Measurements from ENCODE around the gene B3GAT2.

The B3GAT2 gene, protein sequence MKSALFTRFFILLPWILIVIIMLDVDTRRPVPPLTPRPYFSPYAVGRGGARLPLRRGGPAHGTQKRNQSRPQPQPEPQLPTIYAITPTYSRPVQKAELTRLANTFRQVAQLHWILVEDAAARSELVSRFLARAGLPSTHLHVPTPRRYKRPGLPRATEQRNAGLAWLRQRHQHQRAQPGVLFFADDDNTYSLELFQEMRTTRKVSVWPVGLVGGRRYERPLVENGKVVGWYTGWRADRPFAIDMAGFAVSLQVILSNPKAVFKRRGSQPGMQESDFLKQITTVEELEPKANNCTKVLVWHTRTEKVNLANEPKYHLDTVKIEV

DNA sequence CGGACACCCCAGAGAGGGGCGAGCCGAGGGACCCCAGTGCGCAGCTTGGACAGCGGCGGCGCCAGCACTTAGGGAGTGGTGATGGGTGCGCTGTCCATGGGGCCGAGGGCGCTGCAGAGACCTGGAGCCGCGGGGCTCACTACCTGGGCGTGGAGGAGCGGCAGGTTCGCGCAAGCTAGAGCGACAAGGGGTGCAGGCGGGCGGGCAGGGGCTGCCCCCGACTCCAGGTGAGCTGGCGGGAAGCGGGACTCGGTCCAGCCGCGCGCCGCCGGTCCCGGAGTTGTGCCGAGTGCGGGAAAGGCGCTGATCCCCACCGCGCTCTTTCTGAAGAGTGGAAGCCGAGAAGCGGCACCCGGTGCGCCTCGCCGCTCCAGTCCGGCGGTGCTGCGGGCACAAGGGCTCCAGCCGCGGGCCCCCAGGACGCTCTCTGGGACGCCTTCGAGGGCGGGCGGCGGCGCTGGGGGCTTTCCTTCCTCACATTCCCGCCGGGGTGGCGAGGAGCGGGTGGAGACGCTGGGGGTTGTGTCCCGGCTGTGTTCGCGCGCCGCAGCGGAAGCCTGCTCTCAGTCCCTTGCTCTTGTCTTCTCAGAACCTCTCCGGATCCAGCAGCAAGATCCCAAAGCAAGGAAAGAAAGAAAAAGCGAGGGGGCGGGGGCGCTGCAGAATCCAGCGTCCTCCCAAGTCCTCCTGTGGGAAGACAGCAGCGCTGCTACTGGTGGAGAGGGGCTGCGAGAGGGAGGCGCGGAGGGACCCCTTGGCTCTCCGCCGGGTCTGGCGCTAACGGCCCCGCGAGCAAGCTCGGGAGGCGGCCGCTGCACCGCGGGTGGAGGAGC lies at the start of gene B3GAT2:
B3GAT2 (minus strand) TSS at position 610 of the 833 bp plus-strand sequence. CDS start 631 bp downstream, outside the sequence.
- DNase-seq (ENCODE audit: insufficient read length, low spot score): no peak
- no peak for TF ChIP-seq POLR2A (IDR thresholded peaks at IDR 0.05; ENCODE audit: low read depth, low read length)
- no peak for FAIRE-seq

DNA sequence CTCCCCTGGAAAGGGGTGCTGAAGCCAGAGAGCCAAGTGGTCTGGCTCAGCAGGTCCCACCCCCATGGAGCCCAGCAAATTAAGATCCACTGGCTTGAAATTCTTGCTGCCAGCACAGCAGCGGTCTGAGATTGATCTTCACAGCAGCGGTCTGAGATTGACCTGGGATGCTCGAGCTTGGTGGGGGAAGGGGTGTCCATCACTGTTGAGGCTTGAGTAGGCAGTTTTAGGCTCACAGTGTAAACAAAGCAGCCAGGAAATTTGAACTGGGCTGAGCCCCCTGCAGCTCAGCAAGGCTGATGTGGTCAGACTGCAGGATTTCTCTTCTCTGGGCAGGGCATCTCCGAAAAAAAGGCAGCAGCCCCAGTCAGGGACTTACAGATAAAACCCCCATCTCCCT lies 41.3 kb upstream of the B3GAT2 start:
- FAIRE-seq (no peak), DNase-seq (ENCODE audit: insufficient read length, low spot score) (no peak)
- no peak for TF ChIP-seq POLR2A (IDR thresholded peaks at IDR 0.05; ENCODE audit: low read depth, low read length)

DNA sequence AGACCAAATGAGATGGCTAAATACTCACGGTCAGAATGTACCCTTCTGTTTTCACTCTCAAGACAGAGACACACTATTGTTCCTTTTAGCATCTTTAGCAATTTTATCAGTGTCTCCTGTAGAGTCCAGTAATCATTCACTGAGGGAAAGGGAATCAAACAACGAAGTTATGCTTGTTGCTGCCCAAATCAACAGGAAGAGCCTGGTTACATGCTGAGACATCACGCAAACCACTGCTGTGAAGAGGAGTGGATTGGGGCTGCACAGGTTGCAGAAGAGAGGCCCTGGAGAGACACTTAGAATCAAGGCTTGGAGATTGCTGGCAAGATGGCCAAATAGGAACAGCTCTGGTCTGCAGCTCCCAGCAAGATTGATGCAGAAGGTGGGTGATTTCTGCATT lies 40.5 kb upstream of the B3GAT2 start:
- TF ChIP-seq POLR2A (IDR thresholded peaks at IDR 0.05; ENCODE audit: low read depth, low read length): no peak
- FAIRE-seq (no peak), DNase-seq (ENCODE audit: insufficient read length, low spot score) (no peak)

DNA sequence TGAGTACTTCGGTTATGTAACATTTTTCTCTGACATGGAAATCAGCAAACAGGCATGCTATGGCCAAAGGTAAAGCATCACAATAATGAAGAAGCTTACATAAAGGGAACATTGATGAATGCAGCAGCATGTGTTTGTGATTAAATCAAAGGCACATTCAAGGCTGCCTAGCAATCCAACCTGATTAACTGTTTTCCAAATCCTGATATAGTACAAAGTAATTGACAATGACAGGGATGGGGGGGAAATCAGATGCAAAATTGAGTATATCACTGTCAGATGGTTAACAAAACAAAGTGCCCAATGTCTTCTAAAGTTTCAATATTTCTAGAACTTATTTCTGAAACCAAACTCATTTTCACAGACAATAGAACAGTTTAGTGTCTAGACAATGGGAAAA lies 39.2 kb upstream of the B3GAT2 start:
- FAIRE-seq (no peak), DNase-seq (ENCODE audit: insufficient read length, low spot score) (no peak)
- no peak for TF ChIP-seq POLR2A (IDR thresholded peaks at IDR 0.05; ENCODE audit: low read depth, low read length)

DNA sequence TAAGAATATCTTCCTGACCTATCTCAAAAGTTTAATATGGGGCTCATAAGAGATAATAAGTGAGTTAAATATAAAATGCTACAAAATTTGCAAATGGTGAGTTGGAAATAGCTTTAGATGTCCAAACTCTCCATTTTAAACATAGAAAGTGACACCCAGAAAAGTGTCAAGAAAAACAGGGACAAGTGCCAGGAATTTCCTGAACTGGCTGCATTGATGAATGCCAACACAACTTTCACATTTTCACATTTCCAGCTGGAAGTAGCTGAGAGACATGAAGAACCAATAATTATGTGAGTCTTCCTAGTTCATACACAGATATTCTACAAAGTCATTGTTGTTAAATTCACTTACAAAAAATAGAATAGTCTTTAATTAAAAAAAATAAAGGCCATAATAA lies 38.6 kb upstream of the B3GAT2 start:
- FAIRE-seq (no peak), DNase-seq (ENCODE audit: insufficient read length, low spot score) (no peak)
- TF ChIP-seq POLR2A (IDR thresholded peaks at IDR 0.05; ENCODE audit: low read depth, low read length): no peak

DNA sequence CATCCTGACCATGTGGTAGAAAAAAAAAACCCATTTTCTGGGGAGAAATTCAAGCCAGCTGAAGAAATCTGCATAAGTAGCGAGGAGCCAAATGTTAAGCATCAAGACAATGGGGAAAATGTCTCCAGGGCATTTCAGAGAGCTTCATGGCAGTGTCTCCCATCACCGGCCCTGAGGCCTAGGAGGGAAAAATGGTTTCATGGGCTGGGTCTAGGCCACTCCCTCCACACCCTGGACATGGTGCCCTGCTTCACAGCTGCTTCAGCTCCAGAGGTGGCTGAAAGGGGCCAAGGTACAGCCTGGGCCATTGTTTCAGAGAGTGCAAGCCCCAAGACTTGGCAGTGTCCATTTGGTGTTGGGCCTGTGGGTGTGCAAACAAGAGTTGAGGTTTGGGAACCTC lies 34.4 kb upstream of the B3GAT2 start:
- no peak for FAIRE-seq
- DNase-seq (ENCODE audit: insufficient read length, low spot score): no peak
- TF ChIP-seq POLR2A (IDR thresholded peaks at IDR 0.05; ENCODE audit: low read depth, low read length): no peak

DNA sequence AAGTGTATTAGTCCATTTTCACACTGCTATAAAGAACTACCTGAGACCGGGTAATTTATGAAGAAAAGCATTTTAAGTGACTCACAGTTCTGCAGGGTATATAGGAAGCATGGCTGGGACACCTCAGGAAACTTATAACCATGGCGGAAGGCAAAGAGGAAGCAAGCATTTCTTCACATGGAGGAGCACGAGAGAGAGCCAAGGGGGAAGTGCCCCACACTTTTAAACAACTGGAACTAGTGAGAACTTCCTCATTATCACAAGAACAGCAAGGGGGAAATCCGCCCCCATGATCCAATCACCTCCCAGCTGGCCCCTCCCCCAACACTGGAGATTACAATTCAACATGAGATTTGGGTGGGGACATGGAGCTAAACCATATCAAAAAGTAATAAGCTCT lies 28.3 kb upstream of the B3GAT2 start:
- DNase-seq (ENCODE audit: insufficient read length, low spot score): no peak
- no peak for FAIRE-seq
- TF ChIP-seq POLR2A (IDR thresholded peaks at IDR 0.05; ENCODE audit: low read depth, low read length): no peak

DNA sequence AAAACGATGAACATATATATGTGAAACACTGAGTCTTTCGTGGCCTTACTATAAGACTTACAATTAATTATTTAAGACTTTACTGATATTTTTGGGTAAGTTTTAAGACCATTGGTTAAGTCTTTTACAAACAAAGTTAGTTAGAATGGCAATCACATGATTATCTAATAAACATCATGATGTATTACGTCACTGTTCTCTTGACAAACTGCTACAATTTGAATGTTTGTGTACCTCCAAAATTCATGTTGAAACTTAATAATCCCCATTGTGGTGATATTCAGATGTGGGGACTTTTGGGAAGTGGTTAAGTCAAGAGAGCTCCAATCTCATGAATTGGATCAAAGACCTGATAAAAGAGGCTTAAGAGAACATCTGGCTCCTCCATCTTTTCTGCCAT lies 25.9 kb upstream of the B3GAT2 start:
- DNase-seq (ENCODE audit: insufficient read length, low spot score): no peak
- no peak for FAIRE-seq
- no peak for TF ChIP-seq POLR2A (IDR thresholded peaks at IDR 0.05; ENCODE audit: low read depth, low read length)

DNA sequence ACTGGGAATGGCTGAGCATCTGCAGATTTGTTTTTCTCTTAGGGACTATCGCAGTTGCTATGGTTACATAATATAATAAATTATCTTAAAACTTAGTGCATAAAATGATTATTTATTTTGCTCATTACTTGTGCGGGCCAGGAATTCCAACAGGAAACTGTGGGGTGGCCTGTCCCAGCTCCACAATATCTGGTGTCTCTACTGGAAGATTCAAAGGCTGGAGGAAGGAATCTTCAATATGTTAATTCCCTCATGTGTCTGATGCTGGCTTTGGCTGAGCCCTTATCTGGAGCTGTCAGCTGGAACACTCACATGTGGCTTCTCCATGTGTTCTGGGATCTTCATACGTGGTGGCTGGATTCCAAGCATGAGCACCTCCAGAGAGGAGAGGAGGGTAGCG lies 23.9 kb upstream of the B3GAT2 start:
- FAIRE-seq (no peak), DNase-seq (ENCODE audit: insufficient read length, low spot score) (no peak)
- no peak for TF ChIP-seq POLR2A (IDR thresholded peaks at IDR 0.05; ENCODE audit: low read depth, low read length)

DNA sequence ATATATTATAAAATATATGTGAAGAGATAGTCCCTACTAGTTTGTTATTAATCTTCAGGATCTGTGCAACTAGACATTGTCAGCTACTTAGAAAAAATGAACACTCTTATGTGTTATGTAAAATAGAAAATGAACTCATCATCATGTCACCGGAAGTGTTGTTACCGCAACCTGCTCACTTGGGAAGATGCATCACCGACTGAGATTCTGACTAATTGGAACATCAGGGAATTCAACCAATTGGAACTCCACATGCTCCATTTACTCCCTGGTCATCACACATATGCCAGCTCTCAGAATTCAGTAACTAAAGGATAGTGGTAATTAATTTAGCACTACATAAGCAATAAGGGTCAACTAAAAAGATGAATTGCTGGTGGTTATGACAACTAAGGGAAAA lies 16.7 kb upstream of the B3GAT2 start:
- peak; percentile 27 for FAIRE-seq
- TF ChIP-seq POLR2A (IDR thresholded peaks at IDR 0.05; ENCODE audit: low read depth, low read length): no peak

DNA sequence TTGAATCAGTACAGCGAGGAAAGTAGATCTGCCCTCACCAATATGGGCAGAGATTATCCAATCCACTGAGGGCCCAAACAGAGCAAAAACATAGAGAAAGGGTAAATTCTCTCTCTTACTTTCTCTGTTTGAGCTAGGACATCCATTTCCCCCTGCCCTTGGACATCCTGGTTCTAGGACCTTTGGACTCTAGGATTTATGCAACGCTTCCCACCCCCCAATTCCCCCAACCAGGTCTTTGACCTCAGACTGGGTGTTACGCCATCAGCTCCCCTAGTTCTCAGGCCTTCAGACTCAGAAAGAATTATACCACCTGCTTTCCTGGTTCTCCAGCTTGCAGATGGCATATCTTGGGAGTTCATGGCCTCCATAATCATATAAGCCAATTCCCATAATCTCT lies 10.2 kb upstream of the B3GAT2 start:
- DNase-seq (ENCODE audit: insufficient read length, low spot score) (no peak), FAIRE-seq (no peak)
- TF ChIP-seq POLR2A (IDR thresholded peaks at IDR 0.05; ENCODE audit: low read depth, low read length): no peak

More for the DNA sequence above, 16.7 kb upstream of the B3GAT2 start:
- DNase-seq (ENCODE audit: insufficient read length, low spot score): peak; percentile 31

DNA sequence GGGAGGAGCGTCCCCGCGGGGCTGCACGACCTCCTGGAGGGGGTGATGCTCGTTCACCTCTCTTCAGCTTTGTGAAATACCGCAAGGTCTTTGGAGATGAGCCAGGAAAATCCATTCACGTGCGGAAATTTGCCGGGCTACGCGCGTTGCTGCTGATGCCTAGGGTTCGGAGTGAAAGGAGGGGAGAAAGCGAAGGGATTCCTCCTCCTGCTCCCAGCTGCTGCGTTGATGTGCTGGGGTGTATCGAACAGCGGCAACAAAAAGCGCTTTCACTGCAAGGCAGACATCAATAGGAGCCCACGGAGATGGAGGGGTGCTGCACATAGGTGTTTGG lies 391 bp upstream of the B3GAT2 start:
- DNase-seq (ENCODE audit: insufficient read length, low spot score) (no peak), FAIRE-seq (no peak)
- no peak for TF ChIP-seq POLR2A (IDR thresholded peaks at IDR 0.05; ENCODE audit: low read depth, low read length)

DNA sequence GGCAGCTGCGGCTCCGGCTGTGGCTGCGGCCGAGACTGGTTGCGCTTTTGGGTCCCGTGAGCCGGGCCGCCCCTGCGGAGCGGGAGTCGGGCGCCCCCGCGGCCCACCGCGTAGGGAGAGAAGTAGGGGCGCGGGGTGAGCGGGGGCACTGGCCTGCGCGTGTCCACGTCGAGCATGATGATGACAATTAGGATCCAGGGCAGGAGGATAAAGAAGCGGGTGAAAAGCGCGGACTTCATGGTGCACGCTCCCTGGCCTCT lies 739 bp downstream of the B3GAT2 start:
- no peak for DNase-seq (ENCODE audit: insufficient read length, low spot score)
- no peak for TF ChIP-seq POLR2A (IDR thresholded peaks at IDR 0.05; ENCODE audit: low read depth, low read length)
- FAIRE-seq: no peak

DNA sequence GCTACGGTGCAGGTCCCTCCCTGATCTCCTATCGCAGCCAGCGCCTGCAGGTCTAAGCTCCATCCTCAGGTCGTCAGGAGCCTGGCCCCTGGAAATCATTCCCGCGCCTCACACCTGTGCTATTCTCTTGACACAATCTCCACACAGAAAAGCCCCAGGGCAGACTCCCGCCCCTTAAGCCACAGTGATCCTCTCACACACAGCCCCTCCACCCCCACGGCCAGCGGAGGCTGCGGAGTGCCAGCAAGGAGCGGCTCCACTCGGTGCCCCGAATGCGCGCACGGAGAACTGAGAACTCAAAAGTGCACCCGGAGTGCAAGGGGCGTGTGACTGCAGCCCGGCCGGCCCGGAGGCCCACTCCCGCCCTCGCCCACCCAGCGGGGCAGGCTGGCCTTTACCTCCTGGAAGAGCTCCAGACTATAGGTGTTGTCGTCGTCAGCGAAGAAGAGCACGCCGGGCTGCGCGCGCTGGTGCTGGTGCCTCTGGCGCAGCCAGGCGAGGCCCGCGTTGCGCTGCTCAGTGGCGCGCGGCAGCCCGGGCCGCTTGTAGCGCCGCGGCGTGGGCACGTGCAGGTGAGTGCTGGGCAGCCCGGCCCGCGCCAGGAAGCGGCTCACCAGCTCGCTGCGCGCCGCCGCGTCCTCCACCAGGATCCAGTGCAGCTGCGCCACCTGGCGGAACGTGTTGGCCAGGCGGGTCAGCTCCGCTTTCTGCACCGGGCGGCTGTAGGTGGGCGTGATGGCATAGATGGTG lies 1.2 kb downstream of the B3GAT2 start:
- DNase-seq (ENCODE audit: insufficient read length, low spot score) (peak; percentile 69), FAIRE-seq (no peak)
- no peak for TF ChIP-seq POLR2A (IDR thresholded peaks at IDR 0.05; ENCODE audit: low read depth, low read length)

DNA sequence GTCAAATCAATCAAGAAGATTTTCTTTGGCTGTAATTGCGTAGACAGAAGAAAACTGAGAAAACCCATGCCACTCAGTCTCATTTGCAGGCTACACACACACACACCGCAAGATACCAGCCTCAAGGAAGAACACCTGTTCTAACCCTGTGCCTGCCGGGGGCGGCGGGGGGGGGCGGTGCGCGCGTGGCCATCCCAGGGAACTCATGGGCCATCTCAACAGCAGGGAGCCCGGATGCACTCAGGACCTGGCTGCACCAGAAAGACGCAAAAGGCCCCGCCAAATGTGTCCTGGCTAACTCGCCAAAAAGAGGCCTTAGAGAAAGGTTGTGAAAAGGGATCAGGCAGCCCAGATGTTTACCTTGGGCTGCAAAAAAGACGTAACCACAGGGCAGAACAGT lies 2.1 kb downstream of the B3GAT2 start:
- TF ChIP-seq POLR2A (IDR thresholded peaks at IDR 0.05; ENCODE audit: low read depth, low read length): no peak
- no peak for FAIRE-seq
- no peak for DNase-seq (ENCODE audit: insufficient read length, low spot score)

All from H54 (cell line).